GM19467 (cell line): ENCODE data around the gene CDH13.

Experiments used
- ATAC-seq: cut with Tn5 transposase; IDR thresholded peaks from one replicate; pipeline ENCODE4 v1.9.1; 2021; ENCODE audit warnings: mild to moderate bottlenecking, moderate library complexity; ENCODE audit not compliant: unreplicated experiment

CDH13 gene

GRCh38 chr16:83723244-83723643 lies 1096.5 kb downstream of the CDH13 start:
- no peak for ATAC-seq

DNA sequence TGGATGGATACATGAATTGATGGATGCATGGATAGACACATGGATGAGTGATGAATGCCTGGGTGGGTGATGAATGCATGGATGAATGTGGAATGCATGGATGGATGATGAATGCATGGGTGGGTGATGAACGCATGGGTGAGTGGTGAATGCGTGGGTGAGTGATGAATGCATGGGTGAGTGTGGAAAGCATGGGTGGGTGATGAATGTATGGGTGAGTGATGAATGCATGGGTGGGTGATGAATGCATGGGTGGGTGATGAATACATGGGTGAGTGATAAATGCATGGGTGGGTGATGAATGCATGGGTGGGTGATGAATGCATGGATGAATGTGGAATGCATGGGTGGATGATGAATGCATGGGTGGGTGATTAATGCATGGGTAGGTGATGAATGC lies 1097.1 kb downstream of the CDH13 start:
- no peak for ATAC-seq

DNA sequence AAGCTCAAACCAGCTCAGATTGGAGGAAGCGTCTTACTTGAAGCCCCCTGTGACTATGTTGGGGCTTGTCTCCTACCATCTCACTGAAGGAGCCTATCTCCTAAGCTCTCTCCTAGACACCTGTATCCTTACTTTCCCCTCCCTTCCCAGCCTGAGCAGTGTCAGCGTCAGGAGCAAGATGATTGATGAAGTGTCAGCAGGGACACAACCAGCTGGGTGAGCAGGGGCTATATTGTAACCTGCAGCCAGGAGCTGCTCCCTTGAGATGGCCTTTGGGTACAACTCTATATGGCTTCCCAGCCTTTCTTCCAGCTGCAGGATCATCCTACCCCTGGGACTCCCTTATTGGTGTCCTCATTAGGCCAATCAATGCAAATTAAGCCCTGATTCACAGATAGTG lies 1097.8 kb downstream of the CDH13 start:
- ATAC-seq = no peak

GRCh38 chr16:83725313-83725712 lies 1098.5 kb downstream of the CDH13 start:
- no peak for ATAC-seq

DNA sequence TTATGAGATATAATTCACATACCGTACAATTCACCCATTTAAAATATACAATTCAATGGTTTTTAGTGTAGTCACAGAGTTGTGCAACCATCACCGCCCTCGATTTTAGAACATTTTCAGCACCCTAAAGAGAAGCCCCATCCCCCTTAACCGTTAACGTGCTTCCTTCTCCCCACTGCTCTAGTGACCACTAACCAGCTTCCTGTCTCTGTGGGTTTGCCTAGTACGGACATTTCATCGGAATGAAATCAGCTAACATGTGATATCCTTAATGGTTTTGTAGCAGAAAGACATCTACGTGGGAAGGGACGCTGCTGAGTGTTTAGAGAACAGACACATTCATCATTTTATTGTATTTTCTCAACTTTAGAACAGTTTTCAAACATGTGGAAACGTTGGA lies 1100.2 kb downstream of the CDH13 start:
- no peak for ATAC-seq

DNA sequence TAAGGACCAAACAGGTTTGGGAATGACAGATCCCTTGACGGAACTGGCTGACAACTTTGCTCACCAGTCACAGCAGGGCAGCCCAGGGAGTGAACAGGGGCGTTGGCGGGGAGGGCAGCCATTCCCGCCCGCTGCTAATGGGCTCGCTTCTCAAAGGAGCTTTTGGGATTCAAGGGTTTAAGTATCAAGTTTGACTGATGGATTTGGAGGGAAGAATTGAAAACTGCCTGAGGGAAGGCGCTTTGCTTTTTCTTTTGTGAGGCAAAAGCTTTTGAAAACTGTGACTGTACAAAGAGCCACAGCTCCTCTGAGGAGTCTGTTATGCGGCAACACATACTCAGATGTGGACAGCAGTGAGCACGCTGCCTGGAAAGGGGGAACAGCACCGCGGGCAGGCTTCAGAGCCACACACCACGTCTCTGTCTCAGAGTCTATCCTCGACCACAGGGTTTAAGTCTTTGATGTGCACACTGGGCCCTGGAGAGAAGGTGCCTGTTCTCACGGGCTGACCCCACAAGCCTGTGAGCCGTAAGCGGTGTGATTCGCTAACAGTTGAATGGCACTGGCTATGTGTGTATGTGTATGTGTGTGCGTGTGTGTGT lies 1101.1 kb downstream of the CDH13 start:
- ATAC-seq = no peak

DNA sequence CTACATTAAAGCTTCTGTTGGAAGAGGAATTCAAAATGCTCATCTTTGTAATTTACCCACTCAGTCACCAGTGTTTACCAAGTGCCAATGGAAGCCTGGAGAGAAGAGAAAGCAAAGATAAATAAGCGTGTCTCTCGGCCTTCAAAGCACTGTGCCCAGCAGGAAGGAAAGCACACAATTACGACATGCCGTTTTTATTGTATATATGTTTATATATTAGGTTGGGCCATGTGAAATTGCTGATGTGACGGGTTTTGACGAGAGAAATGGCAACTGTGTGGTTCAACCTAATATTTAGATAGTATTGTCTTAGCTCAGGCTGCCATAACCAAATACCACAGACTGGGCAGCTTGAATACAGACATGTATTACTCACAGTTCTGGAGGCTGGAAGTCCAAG lies 1101.7 kb downstream of the CDH13 start:
- ATAC-seq = no peak

DNA sequence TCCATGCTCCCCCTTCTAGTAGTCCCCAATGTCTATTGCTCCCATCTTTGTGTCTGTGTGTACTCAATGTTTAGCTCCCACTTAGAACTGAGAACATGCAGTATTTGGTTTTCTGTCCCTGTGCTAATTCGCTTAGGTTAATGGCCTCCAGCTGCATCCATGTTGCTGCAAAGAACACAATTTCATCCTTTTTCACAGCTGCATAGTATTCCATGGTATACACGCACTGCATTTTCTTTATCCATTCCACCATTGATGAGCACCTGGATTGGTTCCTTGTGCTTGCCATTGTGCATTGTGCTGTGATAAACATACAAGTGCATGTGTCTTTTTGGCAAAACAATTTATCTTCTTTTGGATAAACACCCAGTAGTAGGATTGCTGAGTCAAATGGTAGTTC lies 1104.0 kb downstream of the CDH13 start:
- ATAC-seq = no peak

DNA sequence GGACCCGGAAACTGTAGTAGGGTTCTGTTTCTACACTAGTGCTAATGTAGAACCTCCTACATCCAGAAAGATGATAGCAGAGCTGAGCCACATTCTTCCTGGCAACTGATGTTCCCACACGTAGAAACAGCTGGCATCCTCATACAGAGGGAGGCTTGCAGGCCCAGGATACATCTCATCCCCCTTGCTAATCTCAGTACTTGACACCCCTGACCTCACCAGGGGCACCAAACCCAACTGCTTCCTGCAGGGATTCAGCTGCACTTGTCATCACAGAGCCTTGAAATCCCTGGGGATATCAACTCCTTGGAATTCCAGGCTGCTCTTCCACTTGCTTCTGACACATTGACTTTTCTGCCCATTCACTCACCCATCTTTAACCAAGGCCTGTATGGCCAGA lies 1105.8 kb downstream of the CDH13 start:
- no peak for ATAC-seq

DNA sequence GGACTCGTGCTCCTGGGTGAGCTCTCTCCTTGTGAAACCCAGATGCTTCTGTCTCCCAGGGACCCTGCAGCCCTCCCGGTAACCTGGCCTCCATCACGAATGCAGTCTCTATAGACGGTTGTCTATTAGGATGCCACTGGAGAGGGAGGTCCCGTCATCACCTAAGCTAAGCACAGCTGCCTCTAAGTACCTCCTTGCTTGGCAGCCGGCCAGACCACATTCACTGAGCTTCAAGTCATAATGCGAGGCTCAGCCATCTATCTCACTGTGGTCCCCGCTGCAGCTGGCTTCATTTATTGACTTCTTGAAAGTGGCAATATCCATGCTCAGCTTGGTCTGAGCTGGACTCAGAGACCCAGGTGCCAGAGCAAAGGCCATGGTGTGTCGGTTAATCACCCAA lies 1106.5 kb downstream of the CDH13 start:
- ATAC-seq = no peak

GRCh38 chr16:83734136-83734535 lies 1107.4 kb downstream of the CDH13 start:
- ATAC-seq = no peak

GRCh38 chr16:83737729-83738354 lies 1111.1 kb downstream of the CDH13 start:
- no peak for ATAC-seq

DNA sequence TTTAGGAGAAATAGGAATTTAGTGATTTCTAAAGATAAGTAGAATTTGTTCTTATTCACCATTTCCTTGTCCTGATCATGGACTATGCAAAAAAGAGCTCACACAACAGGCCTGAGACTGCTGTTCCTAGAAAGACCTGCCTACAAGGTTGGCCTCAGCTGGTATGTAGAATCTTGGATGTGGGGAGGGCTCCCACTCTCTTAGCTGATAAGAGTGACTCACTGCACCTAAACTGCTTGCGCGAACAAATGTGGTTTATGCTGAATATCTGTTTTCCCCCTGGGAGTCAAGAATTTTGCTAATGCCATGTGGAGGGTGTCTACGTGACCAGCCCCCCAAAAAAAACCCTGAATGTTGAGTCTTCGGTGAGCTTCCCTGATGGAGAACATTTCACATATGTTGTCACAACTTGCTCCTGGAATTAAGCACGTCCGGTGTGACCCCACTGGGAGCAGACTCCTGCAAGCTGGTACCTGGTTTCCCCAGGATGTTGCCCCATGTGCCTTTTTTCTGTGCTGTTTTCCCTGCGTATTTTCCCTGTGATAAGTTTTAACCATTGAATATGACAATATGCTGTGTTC lies 1112.2 kb downstream of the CDH13 start:
- ATAC-seq = no peak

- ATAC-seq = no peak
Observed at GRCh38 chr16:83742124-83742899, 1115.5 kb downstream of the CDH13 start.

DNA sequence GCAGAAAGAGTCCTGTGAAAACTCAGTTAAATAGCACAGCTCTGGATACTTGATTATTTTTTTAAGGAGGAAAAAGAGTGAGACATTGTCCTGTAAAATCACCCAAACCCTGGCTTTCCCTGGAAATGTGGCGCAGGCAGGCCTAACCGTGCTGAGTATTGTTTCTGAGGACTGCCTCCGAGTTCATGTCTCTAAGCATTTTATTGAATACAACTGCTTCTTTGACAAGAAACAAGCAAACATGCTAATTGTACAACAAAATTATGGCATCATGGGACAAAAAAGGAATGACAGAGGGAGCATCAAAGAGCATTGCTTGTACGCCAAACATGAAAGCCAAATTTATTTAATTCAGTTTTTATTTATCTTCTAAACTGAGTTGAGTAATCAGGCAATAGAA lies 1116.5 kb downstream of the CDH13 start:
- no peak for ATAC-seq

GRCh38 chr16:83743720-83744119 lies 1117.0 kb downstream of the CDH13 start:
- ATAC-seq = no peak

GRCh38 chr16:83744441-83744981 lies 1117.7 kb downstream of the CDH13 start:
- no peak for ATAC-seq

GRCh38 chr16:83746611-83747010 lies 1119.8 kb downstream of the CDH13 start:
- ATAC-seq = no peak

DNA sequence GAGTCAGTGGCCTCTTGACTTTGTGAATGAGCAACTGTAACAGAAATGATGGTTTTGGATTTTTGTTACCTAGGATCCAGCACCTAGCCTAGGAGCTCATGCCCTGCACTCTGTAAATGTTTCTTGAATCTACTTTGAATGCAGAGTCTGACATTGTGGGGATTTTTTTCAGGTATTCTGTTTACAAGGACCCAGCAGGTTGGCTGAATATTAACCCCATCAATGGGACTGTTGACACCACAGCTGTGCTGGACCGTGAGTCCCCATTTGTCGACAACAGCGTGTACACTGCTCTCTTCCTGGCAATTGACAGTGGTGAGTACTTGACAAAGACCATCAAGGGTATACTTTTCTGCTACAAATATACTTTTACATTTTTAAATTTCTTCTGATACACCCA lies 1121.2 kb downstream of the CDH13 start:
- ATAC-seq = no peak

GRCh38 chr16:83755391-83755790 lies 1128.6 kb downstream of the CDH13 start:
- ATAC-seq = no peak

DNA sequence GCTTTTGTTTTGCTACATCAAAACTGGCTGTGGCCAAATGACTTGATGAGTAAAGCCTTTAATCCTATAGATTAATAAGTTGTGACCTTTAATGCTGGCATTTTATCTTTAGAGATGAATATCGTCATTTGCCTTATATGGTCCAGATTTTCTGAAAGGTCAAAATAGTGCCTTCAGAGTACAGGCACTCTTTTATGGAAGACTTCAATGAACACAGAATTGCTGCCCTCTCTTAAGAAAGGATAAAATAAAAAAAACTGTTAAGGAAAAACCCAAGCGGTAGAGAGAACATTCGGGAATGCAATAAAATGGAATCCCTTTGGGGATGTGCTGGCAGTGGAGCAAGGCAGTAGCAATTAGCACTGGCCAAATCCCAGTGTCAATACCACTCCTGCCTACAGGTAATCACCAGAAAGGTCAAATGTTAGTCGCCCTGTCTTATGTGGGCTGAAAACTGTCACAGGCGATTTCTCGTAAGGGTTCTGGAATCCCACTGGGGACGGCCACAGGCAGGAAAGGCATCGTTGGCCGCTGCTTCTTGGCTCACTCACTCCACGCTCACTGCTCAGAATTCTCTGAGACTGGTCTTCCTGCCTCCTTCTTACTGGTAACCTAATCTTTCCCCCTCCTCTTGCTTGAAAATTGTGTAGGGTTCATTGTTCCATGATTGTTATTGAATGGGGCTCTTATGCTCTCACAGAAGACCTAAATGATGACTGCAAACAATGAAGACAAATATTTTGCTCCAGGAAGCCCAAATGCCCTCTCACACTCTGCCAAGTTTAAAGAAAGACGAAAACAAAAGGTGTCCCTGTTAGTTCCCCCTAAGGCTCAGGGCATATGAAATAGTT lies 1135.6 kb downstream of the CDH13 start:
- ATAC-seq = no peak
